HEK293 (cell line): ENCODE results near the gene PARD6B.

ENCODE experiments used
- CTCF ChIA-PET: fragments of 350-600 bp; formaldehyde crosslinking; extraction: SDS; loops from one replicate; lab custom pipeline; 2021; ENCODE audit warnings: antibody characterized with exemption; lab: Yijun Ruan, JAX
- POLR2A ChIA-PET: fragments of 300-600 bp; formaldehyde crosslinking; extraction: SDS; loops from one replicate; lab custom pipeline; 2020; ENCODE audit warnings: antibody characterized with exemption, inconsistent platforms; lab: Yijun Ruan, JAX
- H3K27ac ChIP-seq: fragments of 200-500 bp; sonication (Bioruptor generic); 2 replicates; pipeline ENCODE4 v1.5.1; 2014; ENCODE audit warnings: low read depth, low read length, control low read depth, inconsistent platforms; ENCODE audit errors: extremely low read depth
- H3K36me3 ChIP-seq, 2 experiments: fragments of 200-500 bp in 1 of 2; sonication (Bioruptor generic) in 1 of 2; 1 replicate in 1 of 2; 2 replicates in 1 of 2; pipeline ENCODE4 v1.5.1; 2014 to 2017; ENCODE audit warnings: inconsistent platforms in 2 of 2, low read length in 2 of 2; ENCODE audit not compliant: control insufficient read depth in 2 of 2, insufficient read depth in 1 of 2
- H3K4me1 ChIP-seq: fragments of 200-500 bp; sonication (Bioruptor generic); 2 replicates; pipeline ENCODE4 v1.5.1; 2014; ENCODE audit warnings: mild to moderate bottlenecking, low read length, inconsistent platforms; ENCODE audit not compliant: control insufficient read depth, insufficient read depth
- H3K4me3 ChIP-seq: 2 replicates; pipeline ENCODE4 v1.5.1; 2011; ENCODE audit warnings: low read depth, mild to moderate bottlenecking, control low read depth, low read length, moderate library complexity
- H3K9me3 ChIP-seq: fragments of 200-500 bp; sonication (Bioruptor generic); 2 replicates; pipeline ENCODE4 v1.5.1; 2014; ENCODE audit warnings: low read depth, low read length, inconsistent platforms; ENCODE audit not compliant: control insufficient read depth, insufficient read depth
- GLI2 ChIP-seq: fragments of 450-650 bp; formaldehyde crosslinking; IDR thresholded peaks from 2 replicates; pipeline ENCODE4; 2017; ENCODE audit warnings: missing biosample characterization, missing genetic modification characterization, low read depth, borderline replicate concordance
- GLIS2 ChIP-seq: fragments of 450-650 bp; formaldehyde crosslinking; IDR thresholded peaks from 2 replicates; pipeline ENCODE4 v1.5.1; 2016; ENCODE audit warnings: missing biosample characterization, missing genetic modification characterization
- KLF7 ChIP-seq: fragments of 450-650 bp; formaldehyde crosslinking; IDR thresholded peaks from 2 replicates; pipeline ENCODE4 v1.5.1; 2016; ENCODE audit warnings: missing biosample characterization, missing genetic modification characterization, borderline replicate concordance
- PRDM1 ChIP-seq: fragments of 450-650 bp; formaldehyde crosslinking; IDR thresholded peaks from 2 replicates; pipeline ENCODE4; 2016; ENCODE audit warnings: missing biosample characterization, missing genetic modification characterization
- ZFP69B ChIP-seq: fragments of 450-650 bp; formaldehyde crosslinking; IDR thresholded peaks from 2 replicates; pipeline ENCODE4 v1.5.1; 2016; ENCODE audit warnings: missing biosample characterization, missing genetic modification characterization
- ZNF19 ChIP-seq: fragments of 450-650 bp; formaldehyde crosslinking; IDR thresholded peaks from 2 replicates; pipeline ENCODE4; 2016; ENCODE audit warnings: missing biosample characterization, missing genetic modification characterization, low read depth
- ZNF449 ChIP-seq: fragments of 450-650 bp; formaldehyde crosslinking; IDR thresholded peaks from 2 replicates; pipeline ENCODE4 v1.5.1; 2017; ENCODE audit warnings: missing biosample characterization, mild to moderate bottlenecking, missing genetic modification characterization, moderate library complexity
- ZNF747 ChIP-seq: fragments of 450-650 bp; formaldehyde crosslinking; IDR thresholded peaks from 2 replicates; pipeline ENCODE4 v1.5.1; 2016; ENCODE audit warnings: missing biosample characterization, missing genetic modification characterization
- TF ChIP-seq, protein P1 (sequence below): fragments of 450-650 bp; formaldehyde crosslinking; IDR thresholded peaks from 2 replicates; pipeline ENCODE4 v1.5.1; 2016; ENCODE audit warnings: missing biosample characterization, missing genetic modification characterization
- TF ChIP-seq, protein P2 (sequence below): fragments of 450-650 bp; formaldehyde crosslinking; IDR thresholded peaks from 2 replicates; pipeline ENCODE4 v1.5.1; 2016; ENCODE audit warnings: missing biosample characterization, missing genetic modification characterization

PARD6B gene

DNA sequence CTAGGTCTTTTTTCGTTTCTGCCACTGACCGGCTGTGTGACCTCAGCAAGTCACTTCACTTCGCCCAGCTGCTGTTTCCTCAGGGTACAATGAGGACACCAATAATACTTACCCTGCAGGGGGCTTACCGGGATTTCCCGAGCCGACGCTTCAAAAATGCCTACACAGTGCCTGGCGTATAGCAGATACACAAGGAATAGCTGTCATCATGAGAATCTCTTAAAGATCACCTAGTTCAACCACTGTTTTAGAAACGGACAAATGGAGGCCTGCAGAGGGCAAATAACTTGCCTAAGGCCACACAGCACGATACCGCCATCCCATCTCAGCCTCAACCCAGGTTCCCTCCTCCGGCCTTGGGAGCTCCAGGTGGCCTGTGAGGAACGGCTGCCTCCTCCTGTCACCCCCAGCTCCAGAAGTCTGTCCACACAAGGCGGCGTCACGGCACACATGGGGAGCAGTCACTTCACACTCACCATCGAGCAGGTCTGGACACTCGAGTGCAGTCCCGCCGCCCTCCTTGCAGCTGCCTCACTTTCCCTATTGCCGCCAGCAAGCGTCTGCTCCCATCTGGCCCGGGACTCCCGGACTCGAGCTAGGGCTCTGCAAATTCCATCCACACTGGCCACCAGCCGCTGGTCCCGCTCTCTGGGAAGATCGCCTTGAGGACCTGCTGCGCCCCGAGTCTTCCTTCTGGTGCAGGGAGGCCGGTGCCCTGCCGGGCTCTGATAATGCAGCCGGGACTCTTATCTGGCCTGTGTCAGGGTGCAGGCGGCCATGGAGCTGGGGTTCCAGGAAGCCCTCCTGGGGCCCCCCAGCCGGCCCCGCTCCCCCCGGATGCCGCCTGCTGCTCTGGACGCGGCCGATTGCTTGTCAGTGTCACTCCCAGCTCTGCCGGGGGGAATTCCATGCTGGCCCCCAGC, 40.5 kb upstream of the PARD6B start, which contains the start of gene RIPOR3 (continued):
- TF ChIP-seq ZNF449 (tag by site-specific recombination) = no peak
- TF ChIP-seq, protein P1, sequence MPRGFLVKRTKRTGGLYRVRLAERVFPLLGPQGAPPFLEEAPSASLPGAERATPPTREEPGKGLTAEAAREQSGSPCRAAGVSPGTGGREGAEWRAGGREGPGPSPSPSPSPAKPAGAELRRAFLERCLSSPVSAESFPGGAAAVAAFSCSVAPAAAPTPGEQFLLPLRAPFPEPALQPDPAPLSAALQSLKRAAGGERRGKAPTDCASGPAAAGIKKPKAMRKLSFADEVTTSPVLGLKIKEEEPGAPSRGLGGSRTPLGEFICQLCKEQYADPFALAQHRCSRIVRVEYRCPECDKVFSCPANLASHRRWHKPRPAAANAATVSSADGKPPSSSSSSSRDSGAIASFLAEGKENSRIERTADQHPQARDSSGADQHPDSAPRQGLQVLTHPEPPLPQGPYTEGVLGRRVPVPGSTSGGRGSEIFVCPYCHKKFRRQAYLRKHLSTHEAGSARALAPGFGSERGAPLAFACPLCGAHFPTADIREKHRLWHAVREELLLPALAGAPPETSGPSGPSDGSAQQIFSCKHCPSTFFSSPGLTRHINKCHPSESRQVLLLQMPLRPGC (tag by site-specific recombination) = no peak
- TF ChIP-seq, protein P2, sequence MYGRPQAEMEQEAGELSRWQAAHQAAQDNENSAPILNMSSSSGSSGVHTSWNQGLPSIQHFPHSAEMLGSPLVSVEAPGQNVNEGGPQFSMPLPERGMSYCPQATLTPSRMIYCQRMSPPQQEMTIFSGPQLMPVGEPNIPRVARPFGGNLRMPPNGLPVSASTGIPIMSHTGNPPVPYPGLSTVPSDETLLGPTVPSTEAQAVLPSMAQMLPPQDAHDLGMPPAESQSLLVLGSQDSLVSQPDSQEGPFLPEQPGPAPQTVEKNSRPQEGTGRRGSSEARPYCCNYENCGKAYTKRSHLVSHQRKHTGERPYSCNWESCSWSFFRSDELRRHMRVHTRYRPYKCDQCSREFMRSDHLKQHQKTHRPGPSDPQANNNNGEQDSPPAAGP = no peak

GRCh38 chr20:50691573-50692551, 39.5 kb upstream of the PARD6B start:
- Histone ChIP-seq H3K4me1 (no peaks in the 10 kb centered on the region), H3K36me3 (no peaks in the 10 kb centered on the region), H3K9me3 (no peaks in the 10 kb centered on the region), H3K4me3 (no peak overlapping the region), H3K27ac (no peak overlapping the region)
- ChIA-PET CTCF (interaction anchor here (1.6 to 2.0 kb wide), 2 partner anchors 57 to 66 kb away, joined by 3 to 7 read pairs; no protein-coding TSS in a partner anchor), POLR2A (no interaction called here)
- TF ChIP-seq KLF7 (no peak), PRDM1 (tag by site-specific recombination) (peak; percentile 83), ZNF747 (no peak), ZFP69B (tag by site-specific recombination) (no peak)

DNA sequence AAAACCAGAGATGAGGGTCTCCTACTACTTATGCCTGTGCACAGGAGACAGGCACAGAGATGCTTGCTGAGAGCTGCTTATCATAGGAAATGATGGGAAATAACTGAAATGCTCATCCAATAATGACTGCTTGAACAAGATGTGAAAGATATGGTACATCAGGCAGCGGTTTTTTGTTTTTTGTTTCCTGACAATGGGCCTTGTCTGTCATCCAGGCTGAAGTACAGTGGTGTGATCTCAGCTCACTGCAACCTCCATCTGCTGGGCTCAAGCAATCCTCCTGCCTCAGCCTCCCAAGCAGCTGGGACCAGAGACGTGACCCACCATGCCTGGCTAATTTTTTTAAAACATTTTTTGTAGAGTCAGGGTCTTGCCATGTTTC, 38.8 kb upstream of the PARD6B start:
- Histone ChIP-seq H3K4me3 (no peak overlapping the region), H3K36me3 (no peaks in the 10 kb centered on the region), H3K9me3 (no peaks in the 10 kb centered on the region), H3K27ac (no peak overlapping the region)
- CTCF ChIA-PET = interaction anchor here (1.6 kb wide), 1 partner anchor 57 kb away, joined by 3 read pairs; no protein-coding TSS in a partner anchor
- TF ChIP-seq ZNF19 (tag by site-specific recombination) = no peak
- TF ChIP-seq, all 188 proteins: peak for 0
- POLR2A ChIA-PET = no interaction called here
- no peaks in the 10 kb centered on the region for H3K4me1 ChIP-seq

DNA sequence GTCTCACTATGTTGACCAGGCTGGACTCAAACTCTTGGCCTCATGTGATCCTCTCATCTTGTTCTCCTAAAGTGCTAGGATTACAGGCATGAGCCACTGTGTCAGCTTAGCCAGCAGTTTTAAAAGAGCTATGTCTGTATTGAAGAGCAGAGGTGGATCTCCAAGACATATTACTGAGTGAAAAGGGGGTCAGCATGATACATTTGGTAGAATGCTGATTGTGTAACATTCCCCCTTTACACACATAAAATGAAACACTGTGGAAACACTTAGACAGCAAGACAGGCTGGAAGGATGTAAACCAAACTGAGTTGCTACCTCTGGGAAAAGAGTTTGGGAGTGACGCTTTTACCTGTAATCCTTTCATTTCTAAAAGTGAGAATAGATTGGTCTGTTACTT, 38.4 kb upstream of the PARD6B start:
- Histone ChIP-seq H3K27ac (no peak overlapping the region), H3K4me1 (no peaks in the 10 kb centered on the region), H3K9me3 (no peaks in the 10 kb centered on the region), H3K36me3 (no peaks in the 10 kb centered on the region), H3K4me3 (no peak overlapping the region)
- CTCF ChIA-PET = interaction anchor here (1.6 kb wide), 1 partner anchor 56 kb away, joined by 3 read pairs; no protein-coding TSS in a partner anchor
- TF ChIP-seq GLIS2 (tag by site-specific recombination) (no peak), GLI2 (no peak)
- POLR2A ChIA-PET = no interaction called here
